Measurements from ENCODE around the gene TAC3. TPM values are rescaled to one million over a fixed set of nuclear protein-coding genes. Genes with fewer than 3 reads are reported as not detected.
A peak's percentile ranks its signal among the peaks of the same experiment; 100 is the strongest.

TAC3 gene
- total RNA-seq, 1 experiment from 2014 or later = 6.2 TPM

DNA sequence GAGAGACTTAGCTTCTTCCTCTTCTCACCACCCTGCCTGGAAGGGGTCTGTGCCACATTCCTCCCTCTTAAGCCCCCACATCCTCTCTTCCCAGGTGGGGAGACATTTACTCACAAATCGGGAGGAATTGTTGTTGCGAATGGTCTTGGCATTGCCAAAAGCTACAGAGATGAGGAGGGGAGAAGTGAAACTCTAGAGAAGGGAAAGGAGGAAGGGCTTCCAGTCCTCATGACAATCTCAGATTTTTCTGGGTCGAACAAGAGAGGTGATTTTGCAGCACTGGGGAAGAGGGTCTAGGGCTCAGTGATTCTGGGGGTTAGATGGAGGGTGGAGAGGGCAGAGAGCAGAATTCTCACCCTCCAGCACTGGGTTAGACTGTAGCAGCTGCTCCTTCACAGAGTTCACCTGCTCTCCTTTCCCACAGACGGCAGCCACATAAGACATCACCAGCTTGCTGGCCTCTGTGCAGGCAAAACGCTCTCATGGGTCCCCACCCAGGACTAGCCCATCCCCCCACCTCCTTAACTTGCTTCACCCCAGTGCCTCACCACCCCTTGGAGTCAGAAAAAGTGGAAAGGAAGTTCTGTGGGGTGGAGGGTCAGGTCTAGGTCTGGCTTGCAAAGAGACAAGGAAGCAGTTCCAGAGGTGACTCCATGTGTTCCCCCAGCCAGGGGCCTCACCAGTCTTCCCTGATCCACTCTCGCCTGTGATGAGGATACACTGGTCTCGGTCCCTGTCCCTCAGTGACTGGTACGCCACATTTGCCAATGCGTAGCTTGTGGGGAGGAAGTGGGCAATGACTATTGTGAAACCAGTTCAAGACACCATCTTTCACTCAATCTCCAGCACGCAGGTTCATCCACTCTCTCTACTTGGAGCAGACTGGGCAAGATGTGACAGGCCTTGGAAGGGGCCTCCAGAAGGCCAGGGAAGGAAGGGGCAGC, 30.9 kb upstream of the TAC3 start:
- Histone ChIP-seq H2AFZ (ENCODE audit: low read length) (no peak overlapping the region), H3K23me2 (ENCODE audit: insufficient read length, low read depth, low read length, poor library complexity, severe bottlenecking) (no peaks in the 10 kb centered on the region), H3K4ac (ENCODE audit: low read depth, low read length) (no peak overlapping the region), H3K4me2 (ENCODE audit: insufficient read depth, insufficient read length, low read length) (no peak overlapping the region), H3K18ac (ENCODE audit: insufficient read length, low read depth, low read length) (no peak overlapping the region), H3K79me1 (ENCODE audit: insufficient read depth, low read depth, low read length, poor library complexity, severe bottlenecking) (no peaks in the 10 kb centered on the region), H4K91ac (ENCODE audit: insufficient read length, low read depth, low read length) (no peak overlapping the region), H3K14ac (ENCODE audit: insufficient read depth, low read length) (no peak overlapping the region), H3K56ac (ENCODE audit: insufficient read length, low read depth, low read length) (no peak overlapping the region), H3K9me3 (ENCODE audit: control insufficient read depth, low read depth, low read length) (no peaks in the 10 kb centered on the region), H3T11ph (ENCODE audit: low read length) (no peak overlapping the region), H3K27me3 (ENCODE audit: insufficient read depth, low read length) (no peaks in the 10 kb centered on the region), H4K20me1 (ENCODE audit: control insufficient read depth, insufficient read depth, insufficient read length) (no peaks in the 10 kb centered on the region), H3K27ac (ENCODE audit: insufficient read length, low read depth, low read length) (no peak overlapping the region), H2BK15ac (ENCODE audit: low read depth, low read length) (no peak overlapping the region), H2AK5ac (ENCODE audit: insufficient read length, low read length) (no peak overlapping the region), H2BK120ac (ENCODE audit: low read depth, low read length, poor library complexity, severe bottlenecking) (no peak overlapping the region), H2BK5ac (ENCODE audit: insufficient read length, low read length) (no peak overlapping the region), H4K5ac (ENCODE audit: insufficient read length, low read depth, low read length) (no peak overlapping the region), H4K8ac (replicated peaks; ENCODE audit: insufficient read length, low read depth, low read length) (no peak overlapping the region), H3K4me1 (ENCODE audit: insufficient read depth, low read length) (no peaks in the 10 kb centered on the region), H3K9ac (ENCODE audit: extremely low read depth, insufficient read length, low read length) (no peak overlapping the region), H2BK12ac (ENCODE audit: insufficient read length, low read depth, low read length) (no peak overlapping the region), H3K79me2 (ENCODE audit: insufficient read depth, low read length) (no peaks in the 10 kb centered on the region), H2BK20ac (ENCODE audit: low read depth, low read length, poor library complexity, severe bottlenecking) (no peak overlapping the region), H3K23ac (ENCODE audit: insufficient read length, low read depth, low read length) (no peak overlapping the region)
- H3K36me3 Mint-ChIP-seq (ENCODE audit: insufficient read depth in 1 of 3, low read depth in 3 of 3) = no peaks in the 10 kb centered on the region; a peak in 1 of 7 replicates
- TF ChIP-seq, protein P1, sequence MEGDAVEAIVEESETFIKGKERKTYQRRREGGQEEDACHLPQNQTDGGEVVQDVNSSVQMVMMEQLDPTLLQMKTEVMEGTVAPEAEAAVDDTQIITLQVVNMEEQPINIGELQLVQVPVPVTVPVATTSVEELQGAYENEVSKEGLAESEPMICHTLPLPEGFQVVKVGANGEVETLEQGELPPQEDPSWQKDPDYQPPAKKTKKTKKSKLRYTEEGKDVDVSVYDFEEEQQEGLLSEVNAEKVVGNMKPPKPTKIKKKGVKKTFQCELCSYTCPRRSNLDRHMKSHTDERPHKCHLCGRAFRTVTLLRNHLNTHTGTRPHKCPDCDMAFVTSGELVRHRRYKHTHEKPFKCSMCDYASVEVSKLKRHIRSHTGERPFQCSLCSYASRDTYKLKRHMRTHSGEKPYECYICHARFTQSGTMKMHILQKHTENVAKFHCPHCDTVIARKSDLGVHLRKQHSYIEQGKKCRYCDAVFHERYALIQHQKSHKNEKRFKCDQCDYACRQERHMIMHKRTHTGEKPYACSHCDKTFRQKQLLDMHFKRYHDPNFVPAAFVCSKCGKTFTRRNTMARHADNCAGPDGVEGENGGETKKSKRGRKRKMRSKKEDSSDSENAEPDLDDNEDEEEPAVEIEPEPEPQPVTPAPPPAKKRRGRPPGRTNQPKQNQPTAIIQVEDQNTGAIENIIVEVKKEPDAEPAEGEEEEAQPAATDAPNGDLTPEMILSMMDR (conservative IDR thresholded peaks at IDR 0.05) = no peak
- H3K27me3 Mint-ChIP-seq (ENCODE audit: low read depth) = peaks cover 5% of the 10 kb centered on the region
- no peaks in the 10 kb centered on the region for H3K9me3 Mint-ChIP-seq
- H3K4me3 Mint-ChIP-seq = no peak overlapping the region
- WGBS (ENCODE audit: extremely low coverage, insufficient read length, low lambda C conversion rate) = no CpG with 5 or more reads among the region's 10 CpGs
- DNase-seq = no peak
- peaks cover 3 to 13% of the 10 kb centered on the region in 2 experiments for H3K4me1 Mint-ChIP-seq
- H3K27ac Mint-ChIP-seq = peak overlapping the region in 1 of 3 experiments; percentile 69; a peak in 1 of 7 replicates

Measured in H9 (cell line).